Measurements from ENCODE around the gene HACD2. TPM values are rescaled to one million over a fixed set of nuclear protein-coding genes. Genes with fewer than 3 reads are reported as not detected.

The HACD2 gene
- total and polyA plus RNA-seq, 9 of the 15 experiments (the other 6 are each of a cell fraction or from before 2014, with no cell fraction given): 1.3 to 10.5 (median 3.8) TPM

DNA sequence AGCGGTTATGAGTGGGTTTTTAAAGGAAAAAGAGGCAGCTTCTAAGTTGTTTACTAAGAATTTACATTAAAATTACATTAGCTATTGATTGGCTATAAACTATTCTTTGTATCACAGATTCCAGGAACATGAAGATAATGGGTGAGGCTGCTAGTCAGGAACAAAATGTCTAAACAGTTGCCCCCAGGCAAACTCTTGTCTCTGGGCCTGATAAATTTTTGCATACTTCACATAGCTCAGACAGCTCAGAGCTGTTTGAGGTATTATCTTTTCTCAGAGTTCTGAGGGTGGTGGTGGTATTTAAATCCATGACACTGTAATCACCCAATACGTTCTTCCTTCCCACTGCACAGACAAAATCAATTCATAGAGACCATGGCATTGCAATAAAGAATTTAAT is 2.1 kb upstream of the HACD2 start (continued):
- TF ChIP-seq NFRKB (IDR thresholded peaks at IDR 0.05; ENCODE audit: low read depth): no peak
- TF ChIP-seq ZNF57 (CRISPR knock-in tag; IDR thresholded peaks at IDR 0.05): no peak
- TF ChIP-seq ZNF232 (CRISPR knock-in tag; IDR thresholded peaks at IDR 0.05): no peak
- TF ChIP-seq NFATC3 (IDR thresholded peaks at IDR 0.05): no peak
- TF ChIP-seq ZNF408 (CRISPR knock-in tag; IDR thresholded peaks at IDR 0.05; ENCODE audit: low read depth): no peak
- no peak for TF ChIP-seq TAF1 (IDR thresholded peaks at IDR 0.05; ENCODE audit: control insufficient read depth, extremely low read depth, insufficient read depth, low read length, severe bottlenecking)
- no peak for TF ChIP-seq ETV6 (IDR thresholded peaks at IDR 0.05; ENCODE audit: borderline replicate concordance in 1 of 2, low read depth in 2 of 2, low read length in 1 of 2)
- TF ChIP-seq ETV6 (CRISPR knock-in tag; IDR thresholded peaks at IDR 0.05; ENCODE audit: borderline replicate concordance): no peak
- TF ChIP-seq, protein P1, sequence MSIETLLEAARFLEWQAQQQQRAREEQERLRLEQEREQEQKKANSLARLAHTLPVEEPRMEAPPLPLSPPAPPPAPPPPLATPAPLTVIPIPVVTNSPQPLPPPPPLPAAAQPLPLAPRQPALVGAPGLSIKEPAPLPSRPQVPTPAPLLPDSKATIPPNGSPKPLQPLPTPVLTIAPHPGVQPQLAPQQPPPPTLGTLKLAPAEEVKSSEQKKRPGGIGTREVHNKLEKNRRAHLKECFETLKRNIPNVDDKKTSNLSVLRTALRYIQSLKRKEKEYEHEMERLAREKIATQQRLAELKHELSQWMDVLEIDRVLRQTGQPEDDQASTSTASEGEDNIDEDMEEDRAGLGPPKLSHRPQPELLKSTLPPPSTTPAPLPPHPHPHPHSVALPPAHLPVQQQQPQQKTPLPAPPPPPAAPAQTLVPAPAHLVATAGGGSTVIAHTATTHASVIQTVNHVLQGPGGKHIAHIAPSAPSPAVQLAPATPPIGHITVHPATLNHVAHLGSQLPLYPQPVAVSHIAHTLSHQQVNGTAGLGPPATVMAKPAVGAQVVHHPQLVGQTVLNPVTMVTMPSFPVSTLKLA (conservative IDR thresholded peaks at IDR 0.05): no peak
- TF ChIP-seq PRPF4 (IDR thresholded peaks at IDR 0.05; ENCODE audit: insufficient read depth, low read depth, low read length, poor library complexity, severe bottlenecking): no peak
- no peak for TF ChIP-seq ZNF431 (CRISPR knock-in tag; IDR thresholded peaks at IDR 0.05)
- TF ChIP-seq BHLHE40 (IDR thresholded peaks at IDR 0.05; ENCODE audit: low read length): no peak
